Measurements from ENCODE around the gene TRMT112. TPM values are rescaled to one million over a fixed set of nuclear protein-coding genes. Genes with fewer than 3 reads are reported as not detected.

TRMT112 gene
- total RNA-seq, 6 experiments from 2014 or later: 58.0 to 122 (median 85.3) TPM

GRCh38 chr11:64358907-64359711 is 41.8 kb upstream of the TRMT112 start, which contains the start of gene RPS6KA4:
TSS of gene RPS6KA4 (plus strand) at chr11:64359162. CDS start at chr11:64359236, 74 bp downstream.
- peak within 1 kb of the TSS; percentile 71 to 88 (median 85) for H3K4me3 ChIP-seq
- DNase-seq: peak; percentile 67 to 74 (median 73)
- peaks cover 0 to 15% (median 8%) of the 10 kb centered on the region in 4 donors for H3K36me3 ChIP-seq
- peak within 1 kb of the TSS; percentile 65 to 74 (median 70) for H3K27ac ChIP-seq
- intact Hi-C loops (cut with DNase I): no loop called here
- no peaks in the 10 kb centered on the region for H3K9me3 ChIP-seq
- WGBS (ENCODE audit: insufficient coverage, low coverage, low lambda C conversion rate, missing lambda C conversion rate): 5% methylated on average over 4 of the region's 70 CpGs
- H3K4me1 ChIP-seq: peaks cover 0 to 24% (median 2%) of the 10 kb centered on the region in 4 donors
- peak; percentile 68 for TF ChIP-seq POLR2A (IDR thresholded peaks at IDR 0.05)
- no peak for TF ChIP-seq CTCF (IDR thresholded peaks at IDR 0.05)
- peak; percentile 75 to 91 (median 80) for ATAC-seq
- H3K27me3 ChIP-seq: no peaks in the 10 kb centered on the region

GRCh38 chr11:64358536-64358906 is 41.2 kb upstream of the TRMT112 start:
- Histone ChIP-seq H3K9me3 (no peaks in the 10 kb centered on the region), H3K27me3 (no peaks in the 10 kb centered on the region), H3K4me1 (peaks cover 0 to 28% (median 2%) of the 10 kb centered on the region in 4 donors), H3K36me3 (peaks cover 0 to 15% (median 8%) of the 10 kb centered on the region in 4 donors), H3K27ac (peak overlapping the region; percentile 65 to 74 (median 70)), H3K4me3 (peak overlapping the region; percentile 71 to 88 (median 85))
- WGBS (ENCODE audit: insufficient coverage, low coverage, low lambda C conversion rate, missing lambda C conversion rate): 40% methylated on average over 1 of the region's 7 CpGs
- TF ChIP-seq CTCF (IDR thresholded peaks at IDR 0.05): no peak
- no peak for TF ChIP-seq POLR2A (IDR thresholded peaks at IDR 0.05)
- intact Hi-C loops (cut with DNase I): no loop called here
- DNase-seq (no peak), ATAC-seq (peak in 2 of 4 donors; percentile 5 to 30)

GRCh38 chr11:64357904-64358535 is 40.7 kb upstream of the TRMT112 start:
- H3K27ac ChIP-seq: peak overlapping the region; percentile 65 to 74 (median 70)
- no peak for ATAC-seq
- WGBS (ENCODE audit: insufficient coverage, low coverage, low lambda C conversion rate, missing lambda C conversion rate): 17% methylated on average over 2 of the region's 13 CpGs
- intact Hi-C loops (cut with DNase I): no loop called here
- no peaks in the 10 kb centered on the region for H3K27me3 ChIP-seq
- TF ChIP-seq CTCF (IDR thresholded peaks at IDR 0.05): no peak
- no peak for TF ChIP-seq POLR2A (IDR thresholded peaks at IDR 0.05)
- peak overlapping the region in 2 of 3 donors; percentile 71 to 88 for H3K4me3 ChIP-seq
- no peaks in the 10 kb centered on the region for H3K9me3 ChIP-seq
- no peak for DNase-seq
- H3K4me1 ChIP-seq: peaks cover 0 to 28% (median 2%) of the 10 kb centered on the region in 4 donors
- H3K36me3 ChIP-seq: peaks cover 0 to 12% (median 8%) of the 10 kb centered on the region in 4 donors

- Histone ChIP-seq H3K36me3 (peaks cover 0 to 10% (median 7%) of the 10 kb centered on the region in 4 donors), H3K4me1 (peaks cover 0 to 28% (median 2%) of the 10 kb centered on the region in 4 donors), H3K27ac (no peak overlapping the region), H3K4me3 (no peak overlapping the region), H3K9me3 (no peaks in the 10 kb centered on the region), H3K27me3 (no peaks in the 10 kb centered on the region)
- DNase-seq: no peak
- TF ChIP-seq CTCF (IDR thresholded peaks at IDR 0.05) (no peak), POLR2A (IDR thresholded peaks at IDR 0.05) (no peak)
- intact Hi-C loops (cut with DNase I): no loop called here
- no CpG with 5 or more reads among the region's 6 CpGs for WGBS (ENCODE audit: insufficient coverage, low coverage, low lambda C conversion rate, missing lambda C conversion rate)
- no peak for ATAC-seq
Observed at GRCh38 chr11:64357446-64357845, 40.1 kb upstream of the TRMT112 start.

All from right lobe of liver (tissue), 6 donors.